OCI-LY3 (cell line): ENCODE results near the gene PIM3.

Experiments
- CTCF ChIP-seq: fragments of 200-600, 300-600 bp; sonication (generic); IDR thresholded peaks from 2 replicates; pipeline ENCODE4 v1.5.1; 2014; ENCODE audit warnings: antibody characterized with exemption, low read length, low read depth
- EZH2phosphoT487 ChIP-seq: fragments of 200-600 bp; shearing (Covaris generic); IDR thresholded peaks from 2 replicates; pipeline ENCODE4 v1.6.1; 2018; ENCODE audit warnings: antibody characterized with exemption, mixed run types, low read depth

GRCh38 chr22:49967706-49968208, 7.2 kb downstream of the PIM3 start:
- TF ChIP-seq CTCF (no peak), EZH2phosphoT487 (no peak)
